Measurements from ENCODE around the gene RCN1. TPM values are rescaled to one million over a fixed set of nuclear protein-coding genes. Genes with fewer than 3 reads are reported as not detected.

Gene RCN1
- total and polyA plus RNA-seq, 2 of the 8 experiments (the other 6 are each of a cell fraction or from before 2014, with no cell fraction given), result 45.1 to 123 TPM

DNA sequence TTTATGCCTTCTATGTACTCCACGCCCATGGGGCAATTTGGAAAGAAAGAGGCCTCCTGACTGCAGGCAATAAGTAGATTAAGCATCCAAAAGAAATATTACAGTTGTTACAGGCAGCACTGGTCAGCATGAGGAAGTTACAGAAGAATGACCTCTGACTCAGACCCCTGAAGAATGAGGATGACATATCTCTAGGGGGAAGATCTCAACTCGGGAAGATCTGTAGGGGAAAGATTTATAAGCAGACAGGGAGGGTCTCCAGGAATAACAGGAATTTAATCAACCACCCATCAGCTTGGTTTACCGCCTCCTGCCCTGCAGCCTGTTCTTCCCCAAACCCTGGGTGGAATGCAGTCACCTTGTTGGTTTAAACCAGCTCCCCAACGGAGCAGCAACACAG lies 58.0 kb downstream of the RCN1 start (continued):
- TF ChIP-seq, protein P1, sequence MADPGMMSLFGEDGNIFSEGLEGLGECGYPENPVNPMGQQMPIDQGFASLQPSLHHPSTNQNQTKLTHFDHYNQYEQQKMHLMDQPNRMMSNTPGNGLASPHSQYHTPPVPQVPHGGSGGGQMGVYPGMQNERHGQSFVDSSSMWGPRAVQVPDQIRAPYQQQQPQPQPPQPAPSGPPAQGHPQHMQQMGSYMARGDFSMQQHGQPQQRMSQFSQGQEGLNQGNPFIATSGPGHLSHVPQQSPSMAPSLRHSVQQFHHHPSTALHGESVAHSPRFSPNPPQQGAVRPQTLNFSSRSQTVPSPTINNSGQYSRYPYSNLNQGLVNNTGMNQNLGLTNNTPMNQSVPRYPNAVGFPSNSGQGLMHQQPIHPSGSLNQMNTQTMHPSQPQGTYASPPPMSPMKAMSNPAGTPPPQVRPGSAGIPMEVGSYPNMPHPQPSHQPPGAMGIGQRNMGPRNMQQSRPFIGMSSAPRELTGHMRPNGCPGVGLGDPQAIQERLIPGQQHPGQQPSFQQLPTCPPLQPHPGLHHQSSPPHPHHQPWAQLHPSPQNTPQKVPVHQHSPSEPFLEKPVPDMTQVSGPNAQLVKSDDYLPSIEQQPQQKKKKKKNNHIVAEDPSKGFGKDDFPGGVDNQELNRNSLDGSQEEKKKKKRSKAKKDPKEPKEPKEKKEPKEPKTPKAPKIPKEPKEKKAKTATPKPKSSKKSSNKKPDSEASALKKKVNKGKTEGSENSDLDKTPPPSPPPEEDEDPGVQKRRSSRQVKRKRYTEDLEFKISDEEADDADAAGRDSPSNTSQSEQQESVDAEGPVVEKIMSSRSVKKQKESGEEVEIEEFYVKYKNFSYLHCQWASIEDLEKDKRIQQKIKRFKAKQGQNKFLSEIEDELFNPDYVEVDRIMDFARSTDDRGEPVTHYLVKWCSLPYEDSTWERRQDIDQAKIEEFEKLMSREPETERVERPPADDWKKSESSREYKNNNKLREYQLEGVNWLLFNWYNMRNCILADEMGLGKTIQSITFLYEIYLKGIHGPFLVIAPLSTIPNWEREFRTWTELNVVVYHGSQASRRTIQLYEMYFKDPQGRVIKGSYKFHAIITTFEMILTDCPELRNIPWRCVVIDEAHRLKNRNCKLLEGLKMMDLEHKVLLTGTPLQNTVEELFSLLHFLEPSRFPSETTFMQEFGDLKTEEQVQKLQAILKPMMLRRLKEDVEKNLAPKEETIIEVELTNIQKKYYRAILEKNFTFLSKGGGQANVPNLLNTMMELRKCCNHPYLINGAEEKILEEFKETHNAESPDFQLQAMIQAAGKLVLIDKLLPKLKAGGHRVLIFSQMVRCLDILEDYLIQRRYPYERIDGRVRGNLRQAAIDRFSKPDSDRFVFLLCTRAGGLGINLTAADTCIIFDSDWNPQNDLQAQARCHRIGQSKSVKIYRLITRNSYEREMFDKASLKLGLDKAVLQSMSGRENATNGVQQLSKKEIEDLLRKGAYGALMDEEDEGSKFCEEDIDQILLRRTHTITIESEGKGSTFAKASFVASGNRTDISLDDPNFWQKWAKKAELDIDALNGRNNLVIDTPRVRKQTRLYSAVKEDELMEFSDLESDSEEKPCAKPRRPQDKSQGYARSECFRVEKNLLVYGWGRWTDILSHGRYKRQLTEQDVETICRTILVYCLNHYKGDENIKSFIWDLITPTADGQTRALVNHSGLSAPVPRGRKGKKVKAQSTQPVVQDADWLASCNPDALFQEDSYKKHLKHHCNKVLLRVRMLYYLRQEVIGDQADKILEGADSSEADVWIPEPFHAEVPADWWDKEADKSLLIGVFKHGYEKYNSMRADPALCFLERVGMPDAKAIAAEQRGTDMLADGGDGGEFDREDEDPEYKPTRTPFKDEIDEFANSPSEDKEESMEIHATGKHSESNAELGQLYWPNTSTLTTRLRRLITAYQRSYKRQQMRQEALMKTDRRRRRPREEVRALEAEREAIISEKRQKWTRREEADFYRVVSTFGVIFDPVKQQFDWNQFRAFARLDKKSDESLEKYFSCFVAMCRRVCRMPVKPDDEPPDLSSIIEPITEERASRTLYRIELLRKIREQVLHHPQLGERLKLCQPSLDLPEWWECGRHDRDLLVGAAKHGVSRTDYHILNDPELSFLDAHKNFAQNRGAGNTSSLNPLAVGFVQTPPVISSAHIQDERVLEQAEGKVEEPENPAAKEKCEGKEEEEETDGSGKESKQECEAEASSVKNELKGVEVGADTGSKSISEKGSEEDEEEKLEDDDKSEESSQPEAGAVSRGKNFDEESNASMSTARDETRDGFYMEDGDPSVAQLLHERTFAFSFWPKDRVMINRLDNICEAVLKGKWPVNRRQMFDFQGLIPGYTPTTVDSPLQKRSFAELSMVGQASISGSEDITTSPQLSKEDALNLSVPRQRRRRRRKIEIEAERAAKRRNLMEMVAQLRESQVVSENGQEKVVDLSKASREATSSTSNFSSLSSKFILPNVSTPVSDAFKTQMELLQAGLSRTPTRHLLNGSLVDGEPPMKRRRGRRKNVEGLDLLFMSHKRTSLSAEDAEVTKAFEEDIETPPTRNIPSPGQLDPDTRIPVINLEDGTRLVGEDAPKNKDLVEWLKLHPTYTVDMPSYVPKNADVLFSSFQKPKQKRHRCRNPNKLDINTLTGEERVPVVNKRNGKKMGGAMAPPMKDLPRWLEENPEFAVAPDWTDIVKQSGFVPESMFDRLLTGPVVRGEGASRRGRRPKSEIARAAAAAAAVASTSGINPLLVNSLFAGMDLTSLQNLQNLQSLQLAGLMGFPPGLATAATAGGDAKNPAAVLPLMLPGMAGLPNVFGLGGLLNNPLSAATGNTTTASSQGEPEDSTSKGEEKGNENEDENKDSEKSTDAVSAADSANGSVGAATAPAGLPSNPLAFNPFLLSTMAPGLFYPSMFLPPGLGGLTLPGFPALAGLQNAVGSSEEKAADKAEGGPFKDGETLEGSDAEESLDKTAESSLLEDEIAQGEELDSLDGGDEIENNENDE (IDR thresholded peaks at IDR 0.05; ENCODE audit: insufficient replicate concordance, low read length), result no peak
- TF ChIP-seq SIN3A (conservative IDR thresholded peaks at IDR 0.05 in 1 of 2, IDR thresholded peaks at IDR 0.05 in 1 of 2; ENCODE audit: low read depth in 1 of 2, low read length in 2 of 2), result no peak
- TF ChIP-seq JUND (IDR thresholded peaks at IDR 0.05; ENCODE audit: low read length), result no peak
- no peak for TF ChIP-seq ASH2L (IDR thresholded peaks at IDR 0.05; ENCODE audit: low read length)
- no peak for TF ChIP-seq TEAD4 (IDR thresholded peaks at IDR 0.05; ENCODE audit: low read depth, low read length)
- TF ChIP-seq HDAC2 (IDR thresholded peaks at IDR 0.05; ENCODE audit: borderline replicate concordance in 1 of 2, low read depth in 2 of 2, low read length in 2 of 2), result no peak
- TF ChIP-seq, protein P2, sequence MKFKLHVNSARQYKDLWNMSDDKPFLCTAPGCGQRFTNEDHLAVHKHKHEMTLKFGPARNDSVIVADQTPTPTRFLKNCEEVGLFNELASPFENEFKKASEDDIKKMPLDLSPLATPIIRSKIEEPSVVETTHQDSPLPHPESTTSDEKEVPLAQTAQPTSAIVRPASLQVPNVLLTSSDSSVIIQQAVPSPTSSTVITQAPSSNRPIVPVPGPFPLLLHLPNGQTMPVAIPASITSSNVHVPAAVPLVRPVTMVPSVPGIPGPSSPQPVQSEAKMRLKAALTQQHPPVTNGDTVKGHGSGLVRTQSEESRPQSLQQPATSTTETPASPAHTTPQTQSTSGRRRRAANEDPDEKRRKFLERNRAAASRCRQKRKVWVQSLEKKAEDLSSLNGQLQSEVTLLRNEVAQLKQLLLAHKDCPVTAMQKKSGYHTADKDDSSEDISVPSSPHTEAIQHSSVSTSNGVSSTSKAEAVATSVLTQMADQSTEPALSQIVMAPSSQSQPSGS (IDR thresholded peaks at IDR 0.05; ENCODE audit: low read length), result no peak
- TF ChIP-seq, protein P3, sequence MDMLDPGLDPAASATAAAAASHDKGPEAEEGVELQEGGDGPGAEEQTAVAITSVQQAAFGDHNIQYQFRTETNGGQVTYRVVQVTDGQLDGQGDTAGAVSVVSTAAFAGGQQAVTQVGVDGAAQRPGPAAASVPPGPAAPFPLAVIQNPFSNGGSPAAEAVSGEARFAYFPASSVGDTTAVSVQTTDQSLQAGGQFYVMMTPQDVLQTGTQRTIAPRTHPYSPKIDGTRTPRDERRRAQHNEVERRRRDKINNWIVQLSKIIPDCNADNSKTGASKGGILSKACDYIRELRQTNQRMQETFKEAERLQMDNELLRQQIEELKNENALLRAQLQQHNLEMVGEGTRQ (IDR thresholded peaks at IDR 0.05; ENCODE audit: low read length), result no peak

Measured in H1 (cell line).